ENCODE measurements around the gene ASPSCR1. TPM values are rescaled to one million over a fixed set of nuclear protein-coding genes. Genes with fewer than 3 reads are reported as not detected.

ASPSCR1 gene
- total and polyA plus RNA-seq, 2 of the 13 experiments (the other 11 are each of a cell fraction or from before 2014, with no cell fraction given) = 274 to 314 TPM

DNA sequence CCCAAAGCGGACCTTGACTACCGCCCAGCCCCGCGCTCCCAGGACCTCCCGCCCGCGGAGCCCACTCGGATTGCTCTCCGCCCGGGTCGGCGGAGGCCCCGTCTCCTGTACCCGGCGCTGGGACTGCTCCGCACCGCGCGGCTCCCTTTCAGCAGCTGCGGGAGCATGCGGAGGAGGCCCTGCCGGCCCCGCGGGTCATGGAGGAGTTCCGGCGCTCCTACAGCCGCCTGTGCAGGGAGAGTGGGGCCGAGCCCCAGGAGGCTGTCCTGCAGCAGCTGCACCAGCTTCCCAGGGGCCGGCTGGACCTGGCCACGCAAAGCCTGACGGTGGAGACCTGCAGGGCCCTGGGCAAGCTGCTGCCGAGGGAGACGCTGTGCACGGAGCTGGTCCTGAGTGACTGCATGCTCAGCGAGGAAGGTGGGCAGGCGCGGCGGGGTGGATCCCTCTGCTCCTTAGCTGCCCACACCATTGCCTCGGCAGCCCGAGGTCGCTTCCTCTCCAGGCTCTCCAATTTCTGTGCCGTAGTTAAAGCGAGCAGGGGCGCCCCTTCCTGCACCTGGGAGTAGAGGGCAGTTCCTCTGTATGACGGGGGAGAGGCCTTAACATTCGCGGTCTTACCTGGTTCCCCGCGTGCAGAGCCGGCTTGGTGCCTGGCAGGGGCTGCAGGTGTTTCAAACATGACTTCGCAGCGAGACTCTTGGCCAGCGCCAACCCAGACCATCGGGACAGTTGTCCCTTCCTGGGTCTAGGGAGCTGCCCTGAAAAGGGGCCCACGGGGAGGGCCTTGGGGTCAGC is 46.2 kb downstream of the ASPSCR1 start (continued):
- TF ChIP-seq GABPA (IDR thresholded peaks at IDR 0.05; ENCODE audit: low read depth, low read length) = no peak
- TF ChIP-seq GABPA (CRISPR knock-in tag; IDR thresholded peaks at IDR 0.05; ENCODE audit: low read depth) = no peak
- no peak for TF ChIP-seq SIX1 (CRISPR knock-in tag; IDR thresholded peaks at IDR 0.05; ENCODE audit: borderline replicate concordance)
- TF ChIP-seq ZNF441 (CRISPR knock-in tag; IDR thresholded peaks at IDR 0.05; ENCODE audit: borderline replicate concordance) = no peak
- TF ChIP-seq ZNF878 (CRISPR knock-in tag; IDR thresholded peaks at IDR 0.05) = no peak
- peak; percentile 74 for TF ChIP-seq ZNF883 (CRISPR knock-in tag; IDR thresholded peaks at IDR 0.05; ENCODE audit: not compliant biosample characterization)
- no peak for TF ChIP-seq JDP2 (CRISPR knock-in tag; IDR thresholded peaks at IDR 0.05; ENCODE audit: borderline replicate concordance)
- TF ChIP-seq MYPOP (CRISPR knock-in tag; IDR thresholded peaks at IDR 0.05) = peak; percentile 78; the same call in 1 of the 2 replicates
- no peak for TF ChIP-seq SIX4 (CRISPR knock-in tag; IDR thresholded peaks at IDR 0.05)
- TF ChIP-seq ZNF607 (CRISPR knock-in tag; IDR thresholded peaks at IDR 0.05; ENCODE audit: borderline replicate concordance) = no peak; the same call in 1 of the 2 replicates
- no peak for TF ChIP-seq ZSCAN31 (CRISPR knock-in tag; IDR thresholded peaks at IDR 0.05; ENCODE audit: low read depth)
- TF ChIP-seq PHF21A (CRISPR knock-in tag; IDR thresholded peaks at IDR 0.05) = no peak
- no peak for TF ChIP-seq DPF2 (CRISPR knock-in tag; IDR thresholded peaks at IDR 0.05; ENCODE audit: borderline replicate concordance, low read depth)
- peak; percentile 38; the same call in 1 of the 2 replicates for TF ChIP-seq BRD4 (CRISPR knock-in tag; IDR thresholded peaks at IDR 0.05)
- TF ChIP-seq RARA (CRISPR knock-in tag; IDR thresholded peaks at IDR 0.05) = no peak
- no peak for TF ChIP-seq ATF7 (IDR thresholded peaks at IDR 0.05)
- no peak for TF ChIP-seq ATF7 (CRISPR knock-in tag; IDR thresholded peaks at IDR 0.05)
- TF ChIP-seq ATAD3A (CRISPR knock-in tag; IDR thresholded peaks at IDR 0.05) = no peak
- no peak for TF ChIP-seq ZNF609 (CRISPR knock-in tag; IDR thresholded peaks at IDR 0.05; ENCODE audit: borderline replicate concordance)
- no peak for TF ChIP-seq ZNF256 (CRISPR knock-in tag; conservative IDR thresholded peaks at IDR 0.05)
- no peak for TF ChIP-seq BRCA1 (CRISPR knock-in tag; IDR thresholded peaks at IDR 0.05)
- TF ChIP-seq RCOR2 (CRISPR knock-in tag; IDR thresholded peaks at IDR 0.05) = no peak
- peak; percentile 66; the same call in 1 of the 2 replicates for TF ChIP-seq THAP11 (CRISPR knock-in tag; IDR thresholded peaks at IDR 0.05)
- TF ChIP-seq MBD4 (IDR thresholded peaks at IDR 0.05; ENCODE audit: borderline replicate concordance, low read length) = no peak
- TF ChIP-seq ZNF639 (CRISPR knock-in tag; conservative IDR thresholded peaks at IDR 0.05) = no peak; the same call in 1 of the 2 replicates
- no peak for TF ChIP-seq ZFP37 (CRISPR knock-in tag; IDR thresholded peaks at IDR 0.05; ENCODE audit: borderline replicate concordance)
